Panc1 (cell line): ENCODE measurements around the gene NAA80. TPM values are rescaled to one million over a fixed set of nuclear protein-coding genes. Genes with fewer than 3 reads are reported as not detected.

Experiments
- ATAC-seq: fragments of 200-7000 bp; cut with Tn5 transposase; 2 replicates; pipeline ENCODE4 v1.9.1; 2020; ENCODE audit warnings: mild to moderate bottlenecking, moderate library complexity
- BruUV-seq: library from RNA; stranded (reverse); fragments of 400-500 nt; replicated peaks from 2 replicates; lab custom pipeline; 2021; lab: Mats Ljungman, UMichigan
- CTCF ChIA-PET: fragments of 300-600 bp; sonication (Branson Sonifier 250); formaldehyde crosslinking; loops from one replicate; lab custom pipeline; 2022; ENCODE audit warnings: antibody characterized with exemption; lab: Charles Lee
- POLR2A ChIA-PET: fragments of 300-600 bp; sonication (Branson Sonifier 250); formaldehyde crosslinking; loops from one replicate; lab custom pipeline; 2022; ENCODE audit warnings: antibody characterized with exemption; lab: Charles Lee
- DNase-seq: peaks from one replicate; pipeline ENCODE4 v3.0.0-alpha.2; 2010; ENCODE audit warnings: low read depth, low spot score
- H3K27ac ChIP-seq: 2 replicates; pipeline ENCODE4 v1.5.1; 2011; ENCODE audit warnings: mild to moderate bottlenecking, low read length, inconsistent platforms
- H3K27me3 ChIP-seq: fragments of 200-500 bp; sonication (Bioruptor generic); 2 replicates; pipeline ENCODE4 v1.6.0; 2014; ENCODE audit warnings: low read length, inconsistent platforms; ENCODE audit not compliant: control insufficient read depth, insufficient read depth
- H3K36me3 ChIP-seq: fragments of 200-500 bp; sonication (Bioruptor generic); 2 replicates; pipeline ENCODE4 v1.5.1; 2014; ENCODE audit warnings: inconsistent platforms, mild to moderate bottlenecking, low read length, moderate library complexity; ENCODE audit not compliant: control insufficient read depth, insufficient read depth
- H3K4me1 ChIP-seq: 2 replicates; pipeline ENCODE4 v1.5.1; 2011; ENCODE audit warnings: inconsistent platforms, mild to moderate bottlenecking, low read length, moderate library complexity; ENCODE audit not compliant: control insufficient read depth, insufficient read depth
- H3K4me3 ChIP-seq, 2 experiments: 2 replicates each; pipeline ENCODE4 v1.5.1; 2011 to 2012; ENCODE audit warnings: low read depth in 2 of 2, low read length in 2 of 2, mild to moderate bottlenecking in 2 of 2, inconsistent platforms in 1 of 2, moderate library complexity in 1 of 2
- H3K9me3 ChIP-seq: fragments of 200-500 bp; sonication (Bioruptor generic); 2 replicates; pipeline ENCODE4 v1.5.1; 2014; ENCODE audit warnings: low read depth, mild to moderate bottlenecking, inconsistent platforms, low read length, moderate library complexity; ENCODE audit not compliant: control insufficient read depth, insufficient read depth
- POLR2AphosphoS5 ChIP-seq: IDR thresholded peaks from 2 replicates; pipeline ENCODE4 v1.6.1; 2012; ENCODE audit warnings: mild to moderate bottlenecking, low read depth, low read length, moderate library complexity
- SIN3A ChIP-seq: IDR thresholded peaks from 2 replicates; pipeline ENCODE4 v1.6.1; 2012; ENCODE audit warnings: low read depth, mild to moderate bottlenecking, low read length, moderate library complexity, borderline replicate concordance; ENCODE audit not compliant: insufficient read depth
- TCF7L2 ChIP-seq: IDR thresholded peaks from 2 replicates; pipeline ENCODE4 v1.6.1; 2011; ENCODE audit warnings: mild to moderate bottlenecking, low read depth, low read length, inconsistent platforms
- in situ Hi-C: cut with HindIII; loops from 2 replicates; pipeline ENCODE4 v1.10.0; 2016; ENCODE audit warnings: low sequenced_read_pairs, low pct_unique_long_range_greater_than_20kb
- intact Hi-C: fragments of 100-400 bp; cut with micrococcal nuclease; formaldehyde crosslinking; loops from one replicate; pipeline ENCODE4 v1.10.0; 2022; ENCODE audit not compliant: unreplicated experiment
- total RNA-seq: library from RNA; stranded (reverse); gene quantifications from one replicate; pipeline ENCODE4 v1.2.1, GENCODE V29; 2021; ENCODE audit not compliant: unreplicated experiment
- TF ChIP-seq, protein P1 (sequence below): fragments of 450-650 bp; IDR thresholded peaks from 2 replicates; pipeline ENCODE4 v1.5.1; 2017; ENCODE audit warnings: mild to moderate bottlenecking
- TF ChIP-seq, protein P2 (sequence below), 2 experiments: IDR thresholded peaks; 2 replicates each; pipeline ENCODE4 v1.6.1; 2011 to 2012; ENCODE audit warnings: low read depth in 2 of 2, control low read depth in 1 of 2, low read length in 1 of 2, mild to moderate bottlenecking in 1 of 2, moderate library complexity in 1 of 2; ENCODE audit not compliant: insufficient read depth in 1 of 2

NAA80 gene
- total RNA-seq, 1 experiment from 2014 or later: 7.2 TPM

DNA sequence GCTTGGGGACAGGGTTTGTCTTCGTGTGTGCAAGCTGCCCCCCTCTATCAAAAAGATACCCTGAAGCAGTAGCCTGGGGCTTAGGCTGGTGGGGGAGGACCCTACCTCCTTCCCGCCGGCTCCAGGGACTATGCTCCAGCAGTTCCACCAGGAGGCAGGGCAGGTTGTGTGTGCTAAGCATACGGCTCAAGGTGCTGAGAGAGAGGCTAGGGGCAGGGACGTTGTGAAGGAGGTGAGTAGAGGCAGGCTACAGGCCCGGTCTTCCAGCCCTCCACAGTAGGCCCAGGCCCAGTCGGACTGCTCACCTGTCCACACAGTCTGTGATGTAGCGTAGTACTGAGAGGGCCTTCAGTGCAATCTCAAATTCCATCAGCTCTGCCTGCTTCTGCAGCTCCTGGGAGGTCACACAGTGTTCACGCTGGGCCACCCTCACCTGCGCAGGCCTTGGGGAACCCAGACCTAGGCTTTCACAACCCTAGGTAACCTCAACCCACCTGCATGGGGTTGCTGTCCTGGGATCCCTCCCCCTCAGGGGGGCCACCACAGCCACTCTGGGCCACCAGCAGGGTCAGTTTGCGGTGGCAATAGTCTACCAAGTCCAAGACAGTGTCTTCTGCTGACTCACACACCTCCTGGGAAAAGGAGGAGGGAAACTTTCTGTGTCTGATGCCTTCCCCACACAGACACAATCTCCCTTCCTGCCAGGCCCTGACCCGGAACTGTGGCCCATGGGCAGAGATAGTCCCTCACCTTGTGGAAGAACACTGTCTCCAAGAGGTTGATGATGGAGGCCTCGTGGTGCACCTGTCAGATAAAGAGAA lies 43.8 kb upstream of the NAA80 start:
- ChIA-PET CTCF (interaction anchor here (0.6 kb wide), 1 partner anchor 179 kb away, joined by 10 read pairs; no protein-coding TSS in a partner anchor), POLR2A (no interaction called here)
- H3K36me3 ChIP-seq: no peaks in the 10 kb centered on the region
- BruUV-seq: no TSS peak
- intact Hi-C loops: no loop called here
- TF ChIP-seq, protein P1, sequence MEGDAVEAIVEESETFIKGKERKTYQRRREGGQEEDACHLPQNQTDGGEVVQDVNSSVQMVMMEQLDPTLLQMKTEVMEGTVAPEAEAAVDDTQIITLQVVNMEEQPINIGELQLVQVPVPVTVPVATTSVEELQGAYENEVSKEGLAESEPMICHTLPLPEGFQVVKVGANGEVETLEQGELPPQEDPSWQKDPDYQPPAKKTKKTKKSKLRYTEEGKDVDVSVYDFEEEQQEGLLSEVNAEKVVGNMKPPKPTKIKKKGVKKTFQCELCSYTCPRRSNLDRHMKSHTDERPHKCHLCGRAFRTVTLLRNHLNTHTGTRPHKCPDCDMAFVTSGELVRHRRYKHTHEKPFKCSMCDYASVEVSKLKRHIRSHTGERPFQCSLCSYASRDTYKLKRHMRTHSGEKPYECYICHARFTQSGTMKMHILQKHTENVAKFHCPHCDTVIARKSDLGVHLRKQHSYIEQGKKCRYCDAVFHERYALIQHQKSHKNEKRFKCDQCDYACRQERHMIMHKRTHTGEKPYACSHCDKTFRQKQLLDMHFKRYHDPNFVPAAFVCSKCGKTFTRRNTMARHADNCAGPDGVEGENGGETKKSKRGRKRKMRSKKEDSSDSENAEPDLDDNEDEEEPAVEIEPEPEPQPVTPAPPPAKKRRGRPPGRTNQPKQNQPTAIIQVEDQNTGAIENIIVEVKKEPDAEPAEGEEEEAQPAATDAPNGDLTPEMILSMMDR: no peak
- TF ChIP-seq SIN3A (no peak), TCF7L2 (no peak), POLR2AphosphoS5 (no peak)
- TF ChIP-seq, protein P2, sequence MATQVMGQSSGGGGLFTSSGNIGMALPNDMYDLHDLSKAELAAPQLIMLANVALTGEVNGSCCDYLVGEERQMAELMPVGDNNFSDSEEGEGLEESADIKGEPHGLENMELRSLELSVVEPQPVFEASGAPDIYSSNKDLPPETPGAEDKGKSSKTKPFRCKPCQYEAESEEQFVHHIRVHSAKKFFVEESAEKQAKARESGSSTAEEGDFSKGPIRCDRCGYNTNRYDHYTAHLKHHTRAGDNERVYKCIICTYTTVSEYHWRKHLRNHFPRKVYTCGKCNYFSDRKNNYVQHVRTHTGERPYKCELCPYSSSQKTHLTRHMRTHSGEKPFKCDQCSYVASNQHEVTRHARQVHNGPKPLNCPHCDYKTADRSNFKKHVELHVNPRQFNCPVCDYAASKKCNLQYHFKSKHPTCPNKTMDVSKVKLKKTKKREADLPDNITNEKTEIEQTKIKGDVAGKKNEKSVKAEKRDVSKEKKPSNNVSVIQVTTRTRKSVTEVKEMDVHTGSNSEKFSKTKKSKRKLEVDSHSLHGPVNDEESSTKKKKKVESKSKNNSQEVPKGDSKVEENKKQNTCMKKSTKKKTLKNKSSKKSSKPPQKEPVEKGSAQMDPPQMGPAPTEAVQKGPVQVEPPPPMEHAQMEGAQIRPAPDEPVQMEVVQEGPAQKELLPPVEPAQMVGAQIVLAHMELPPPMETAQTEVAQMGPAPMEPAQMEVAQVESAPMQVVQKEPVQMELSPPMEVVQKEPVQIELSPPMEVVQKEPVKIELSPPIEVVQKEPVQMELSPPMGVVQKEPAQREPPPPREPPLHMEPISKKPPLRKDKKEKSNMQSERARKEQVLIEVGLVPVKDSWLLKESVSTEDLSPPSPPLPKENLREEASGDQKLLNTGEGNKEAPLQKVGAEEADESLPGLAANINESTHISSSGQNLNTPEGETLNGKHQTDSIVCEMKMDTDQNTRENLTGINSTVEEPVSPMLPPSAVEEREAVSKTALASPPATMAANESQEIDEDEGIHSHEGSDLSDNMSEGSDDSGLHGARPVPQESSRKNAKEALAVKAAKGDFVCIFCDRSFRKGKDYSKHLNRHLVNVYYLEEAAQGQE (IDR thresholded peaks at IDR 0.05; ENCODE audit: insufficient read depth in 1 of 2, low read depth in 2 of 2, low read length in 1 of 2): no peak
- no peak overlapping the region for H3K4me3 ChIP-seq
- no peaks in the 10 kb centered on the region for H3K9me3 ChIP-seq
- H3K4me1 ChIP-seq: 0 out of 2 replicates have a peak, but pooled peaks cover 6% of the 10 kb centered on the region
- no peak for DNase-seq
- ATAC-seq: no peak
- H3K27ac ChIP-seq: no peak overlapping the region
- in situ Hi-C loops: no loop called here
- H3K27me3 ChIP-seq: no peaks in the 10 kb centered on the region

GRCh38 chr3:50341996-50342650 lies 42.9 kb upstream of the NAA80 start:
- DNase-seq (no peak), ATAC-seq (no peak)
- H3K27ac ChIP-seq: no peak overlapping the region
- no peaks in the 10 kb centered on the region for H3K9me3 ChIP-seq
- H3K4me3 ChIP-seq: no peak overlapping the region
- POLR2A ChIA-PET: no interaction called here
- in situ Hi-C loops (no loop called here), intact Hi-C loops (no loop called here)
- CTCF ChIA-PET: no interaction called here
- H3K36me3 ChIP-seq: no peaks in the 10 kb centered on the region
- 0 out of 2 replicates have a peak, but pooled peaks cover 6% of the 10 kb centered on the region for H3K4me1 ChIP-seq
- no peak for TF ChIP-seq SIN3A
- no peaks in the 10 kb centered on the region for H3K27me3 ChIP-seq
- no TSS peak for BruUV-seq
